Tibial artery (tissue), 4 donors: ENCODE data around the gene PPP1R13L.

ENCODE experiments used
- DNase-seq, 2 donors: peaks; one replicate each; pipeline ENCODE4 v3.0.0-alpha.2; 2019
- H3K27ac ChIP-seq, 2 donors: fragments of 200-600 bp; sonication (generic) in 1 of 2; 1 replicate in 1 of 2; 2 replicates in 1 of 2; pipeline ENCODE4 v1.5.1; 2018 to 2019; ENCODE audit warnings: mild to moderate bottlenecking in 1 of 2
- H3K27me3 ChIP-seq, 2 donors: fragments of 200-600 bp; sonication (generic) in 1 of 2; one replicate each; pipeline versions ENCODE4 v1.5.1 to v1.6.0; 2016 to 2019
- H3K36me3 ChIP-seq, 3 donors: fragments of 200-600 bp; sonication (generic) in 2 of 3; one replicate each; pipeline ENCODE4 v1.5.1; 2016 to 2019; ENCODE audit warnings: mild to moderate bottlenecking in 2 of 3
- H3K4me1 ChIP-seq, 4 donors: fragments of 200-600 bp; sonication (generic) in 2 of 4; 1 replicate in 3 of 4; 2 replicates in 1 of 4; pipeline ENCODE4 v1.5.1; 2016 to 2019
- H3K4me3 ChIP-seq, 2 donors: fragments of 200-600 bp; sonication (generic) in 1 of 2; 1 replicate in 1 of 2; 2 replicates in 1 of 2; pipeline ENCODE4 v1.5.1; 2018 to 2019; ENCODE audit warnings: mild to moderate bottlenecking in 2 of 2
- H3K9me3 ChIP-seq, 3 donors: fragments of 200-600 bp; sonication (generic) in 1 of 3; one replicate each; pipeline ENCODE4 v1.5.1; 2016 to 2019
- CTCF ChIP-seq, 2 experiments: fragments of 200-600 bp in 1 of 2; fragments of 450-650 bp in 1 of 2; IDR thresholded peaks; one replicate each; pipeline ENCODE4 v1.5.1; 2017 to 2019; ENCODE audit warnings: antibody characterized with exemption in 2 of 2, mild to moderate bottlenecking in 1 of 2, moderate library complexity in 1 of 2
- intact Hi-C: fragments of 100-400 bp; cut with DNase I; formaldehyde crosslinking; loops from one replicate; pipeline ENCODE4 v1.15.0; 2023; ENCODE audit warnings: low total_unique reads

PPP1R13L gene

GRCh38 chr19:45354241-45354842 lies 50.5 kb downstream of the PPP1R13L start:
- intact Hi-C loops = no loop called here
- H3K9me3 ChIP-seq = no peaks in the 10 kb centered on the region
- no peak overlapping the region for H3K27ac ChIP-seq
- H3K36me3 ChIP-seq = peaks cover 0 to 88% (median 33%) of the 10 kb centered on the region in 3 donors
- H3K4me1 ChIP-seq = no peaks in the 10 kb centered on the region
- no peak for TF ChIP-seq CTCF (IDR thresholded peaks at IDR 0.05)
- H3K27me3 ChIP-seq = no peaks in the 10 kb centered on the region
- H3K4me3 ChIP-seq = no peak overlapping the region
- DNase-seq = no peak

DNA sequence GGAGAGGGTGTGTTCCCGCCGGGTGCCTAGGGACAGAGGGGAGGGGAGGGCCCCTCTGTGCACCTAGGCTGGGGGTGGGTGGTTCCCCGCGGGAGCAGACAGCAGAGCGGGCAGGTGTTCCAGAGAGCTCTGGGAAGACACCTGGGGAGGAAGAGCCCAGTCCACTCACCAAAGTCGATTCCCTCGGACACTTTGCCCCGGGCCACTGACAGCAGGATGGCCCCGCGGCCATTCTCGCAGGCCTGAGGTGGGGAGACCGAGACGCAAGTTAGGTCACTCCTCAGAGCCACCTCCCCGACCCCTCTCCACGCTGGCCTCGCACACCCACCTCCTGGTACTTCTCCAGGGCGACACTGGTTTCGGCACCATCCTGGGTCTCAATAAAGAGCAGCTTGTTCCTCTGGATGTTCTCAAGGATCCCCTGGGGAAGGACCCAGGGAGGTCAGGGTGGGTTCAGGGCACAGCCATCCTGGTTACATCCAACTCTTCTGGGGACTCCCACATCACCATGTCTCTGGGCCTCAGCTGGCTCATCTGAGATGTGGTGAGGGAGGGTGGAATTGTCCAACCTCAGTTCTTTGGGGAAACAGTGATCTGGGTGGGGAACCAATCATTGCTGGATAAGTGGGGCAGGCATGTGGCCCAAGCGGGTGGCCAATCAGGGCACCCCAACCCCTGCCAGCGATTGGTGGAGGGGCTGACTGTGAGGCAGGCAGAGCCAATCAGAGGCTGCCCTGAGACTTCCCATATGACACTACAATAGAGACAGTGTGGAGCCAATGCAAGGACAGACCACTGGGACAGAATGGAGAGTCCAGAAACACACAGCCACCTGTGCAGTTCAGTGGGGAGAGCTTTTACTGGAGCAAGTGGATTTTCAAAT lies 51.7 kb downstream of the PPP1R13L start:
- peaks cover 0 to 77% (median 32%) of the 10 kb centered on the region in 3 donors for H3K36me3 ChIP-seq
- intact Hi-C loops = no loop called here

GRCh38 chr19:45352471-45352870 lies 52.4 kb downstream of the PPP1R13L start:
- Histone ChIP-seq H3K4me3 (no peak overlapping the region), H3K4me1 (no peaks in the 10 kb centered on the region), H3K27ac (no peak overlapping the region), H3K27me3 (peaks cover 0 to 13% of the 10 kb centered on the region in 2 donors), H3K36me3 (peaks cover 0 to 77% (median 32%) of the 10 kb centered on the region in 3 donors), H3K9me3 (no peaks in the 10 kb centered on the region)
- no peak for DNase-seq
- no peak for TF ChIP-seq CTCF (IDR thresholded peaks at IDR 0.05)
- intact Hi-C loops = no loop called here

More for the DNA sequence above, 51.7 kb downstream of the PPP1R13L start:
- H3K4me3 ChIP-seq = no peak overlapping the region
- TF ChIP-seq CTCF (IDR thresholded peaks at IDR 0.05) = no peak
- no peak for DNase-seq
- H3K4me1 ChIP-seq = no peaks in the 10 kb centered on the region
- H3K27me3 ChIP-seq = peaks cover 0 to 6% of the 10 kb centered on the region in 2 donors
- H3K9me3 ChIP-seq = no peaks in the 10 kb centered on the region
- no peak overlapping the region for H3K27ac ChIP-seq

DNA sequence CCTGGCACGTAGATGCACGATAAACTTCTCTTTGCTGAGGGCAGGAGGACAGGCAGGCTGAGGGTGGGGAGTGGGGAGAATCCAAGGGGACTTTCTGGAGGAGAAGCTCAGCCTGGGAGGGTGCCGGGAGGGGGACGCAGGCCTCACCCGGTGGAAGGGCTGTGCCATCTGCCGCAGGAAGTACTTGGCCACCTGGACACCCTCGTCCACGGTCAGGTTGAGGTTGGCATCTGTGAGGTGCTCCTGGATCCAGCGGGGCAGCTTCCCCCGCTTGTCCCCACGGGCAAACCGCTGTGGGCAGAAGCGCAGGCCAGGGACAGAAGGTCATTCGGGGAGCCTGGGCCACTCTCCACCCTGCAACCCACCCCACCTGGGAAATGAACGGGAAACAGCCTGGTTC lies 52.8 kb downstream of the PPP1R13L start:
- no peak overlapping the region for H3K27ac ChIP-seq
- no peak overlapping the region for H3K4me3 ChIP-seq
- no peak for TF ChIP-seq CTCF (IDR thresholded peaks at IDR 0.05)
- H3K27me3 ChIP-seq = peaks cover 0 to 17% of the 10 kb centered on the region in 2 donors
- H3K36me3 ChIP-seq = peaks cover 0 to 75% (median 32%) of the 10 kb centered on the region in 3 donors
- no peaks in the 10 kb centered on the region for H3K4me1 ChIP-seq
- DNase-seq = no peak
- intact Hi-C loops = no loop called here
- no peaks in the 10 kb centered on the region for H3K9me3 ChIP-seq

GRCh38 chr19:45351401-45351952 lies 53.4 kb downstream of the PPP1R13L start:
- intact Hi-C loops = no loop called here
- no peak for TF ChIP-seq CTCF (IDR thresholded peaks at IDR 0.05)
- H3K4me1 ChIP-seq = no peaks in the 10 kb centered on the region

More at GRCh38 chr19:45351401-45351952, 53.4 kb downstream of the PPP1R13L start:
- no peaks in the 10 kb centered on the region for H3K9me3 ChIP-seq
- H3K27ac ChIP-seq = no peak overlapping the region
- no peak for DNase-seq
- peaks cover 0 to 22% of the 10 kb centered on the region in 2 donors for H3K27me3 ChIP-seq
- no peak overlapping the region for H3K4me3 ChIP-seq
- H3K36me3 ChIP-seq = peaks cover 0 to 69% (median 32%) of the 10 kb centered on the region in 3 donors
